CD14-positive monocyte (primary cell): ENCODE data around the gene CHRNA4. TPM values are rescaled to one million over a fixed set of nuclear protein-coding genes. Genes with fewer than 3 reads are reported as not detected.
A peak's percentile ranks its signal among the peaks of the same experiment; 100 is the strongest.
"Not testable (repeated sequence)": the region's sequence is repeated elsewhere in the genome, so short reads cannot be mapped to it uniquely, and the experiment has no call there.

Source experiments
- DNase-seq, 3 donors: peaks; one replicate each; pipeline ENCODE4 v3.0.0-alpha.2; 2011 to 2022
- H2AFZ ChIP-seq: 2 replicates; pipeline ENCODE4 v1.6.0; 2012; ENCODE audit warnings: mild to moderate bottlenecking, low read depth, low read length, inconsistent platforms; ENCODE audit not compliant: insufficient read depth, poor library complexity, severe bottlenecking
- H3K27ac ChIP-seq, 2 donors: 1 replicate in 1 of 2; 2 replicates in 1 of 2; pipeline ENCODE4 v1.5.1; 2012 to 2013; ENCODE audit warnings: low read length in 2 of 2, control low read depth in 1 of 2, inconsistent platforms in 1 of 2, low read depth in 1 of 2, mild to moderate bottlenecking in 1 of 2
- H3K27me3 ChIP-seq, 2 donors: one replicate each; pipeline versions ENCODE4 v1.6.0 to v1.6.1; 2011 to 2013; ENCODE audit warnings: low read length in 2 of 2; ENCODE audit not compliant: control insufficient read depth in 2 of 2, insufficient read depth in 2 of 2
- H3K36me3 ChIP-seq, 2 donors: replicated peaks in 1 of 2; 1 replicate in 1 of 2; 2 replicates in 1 of 2; pipeline versions ENCODE4 v1.5.1 to v1.6.1; 2012 to 2013; ENCODE audit warnings: low read length in 2 of 2, control low read depth in 1 of 2, inconsistent platforms in 1 of 2, mild to moderate bottlenecking in 1 of 2; ENCODE audit not compliant: insufficient read depth in 2 of 2, control insufficient read depth in 1 of 2
- H3K4me1 ChIP-seq, 2 donors: 1 replicate in 1 of 2; 2 replicates in 1 of 2; pipeline versions ENCODE4 v1.5.1 to v1.6.1; 2012 to 2013; ENCODE audit warnings: low read length in 2 of 2, control low read depth in 1 of 2, inconsistent platforms in 1 of 2, mild to moderate bottlenecking in 1 of 2, moderate library complexity in 1 of 2; ENCODE audit not compliant: insufficient read depth in 2 of 2, control insufficient read depth in 1 of 2
- H3K4me2 ChIP-seq: replicated peaks from 2 replicates; pipeline ENCODE3; 2012; ENCODE audit warnings: low read length, moderate library complexity, mild to moderate bottlenecking; ENCODE audit not compliant: poor library complexity, severe bottlenecking; ENCODE audit errors: extremely low read depth
- H3K4me3 ChIP-seq, 3 experiments: fragments of 200-600 bp in 1 of 3; sonication (generic) in 1 of 3; replicated peaks in 1 of 3; 1 replicate in 2 of 3; 2 replicates in 1 of 3; pipeline ENCODE4 v1.5.1; 2011 to 2013; ENCODE audit warnings: low read length in 3 of 3, mild to moderate bottlenecking in 3 of 3, control low read depth in 2 of 3, low read depth in 2 of 3, inconsistent platforms in 1 of 3, moderate library complexity in 1 of 3
- H3K79me2 ChIP-seq: 2 replicates; pipeline ENCODE4 v1.6.0; 2012; ENCODE audit warnings: mild to moderate bottlenecking, control low read depth, inconsistent platforms, low read length, moderate library complexity; ENCODE audit not compliant: insufficient read depth
- H3K9ac ChIP-seq: 2 replicates; pipeline ENCODE4 v1.6.0; 2017; ENCODE audit warnings: low read length, mild to moderate bottlenecking; ENCODE audit not compliant: insufficient read depth, poor library complexity, severe bottlenecking
- H3K9me3 ChIP-seq, 2 donors: replicated peaks in 1 of 2; 1 replicate in 1 of 2; 2 replicates in 1 of 2; pipeline versions ENCODE4 v1.5.1 to v1.6.1; 2012 to 2013; ENCODE audit warnings: low read length in 2 of 2, control low read depth in 1 of 2; ENCODE audit not compliant: control insufficient read depth in 1 of 2, insufficient read depth in 1 of 2
- H4K20me1 ChIP-seq: 2 replicates; pipeline ENCODE4 v1.6.0; 2012; ENCODE audit warnings: mild to moderate bottlenecking, low read length, control low read depth, moderate library complexity; ENCODE audit not compliant: insufficient read depth
- H3K27ac Mint-ChIP-seq, 7 donors: one replicate each; pipeline ENCODE4 v1.8.0; 2020; ENCODE audit warnings: mild to moderate bottlenecking in 7 of 7, mixed read lengths in 7 of 7, moderate library complexity in 6 of 7, inconsistent platforms in 2 of 7
- H3K27me3 Mint-ChIP-seq, 3 donors: one replicate each; pipeline ENCODE4 v1.8.0; 2021 to 2022; ENCODE audit warnings: low read depth in 3 of 3, mild to moderate bottlenecking in 3 of 3, mixed read lengths in 3 of 3, moderate library complexity in 3 of 3, inconsistent platforms in 1 of 3
- H3K36me3 Mint-ChIP-seq, 2 donors: one replicate each; pipeline ENCODE4 v1.8.0; 2020; ENCODE audit warnings: mixed read lengths in 2 of 2, inconsistent platforms in 1 of 2, mild to moderate bottlenecking in 1 of 2
- H3K4me1 Mint-ChIP-seq: one replicate; pipeline ENCODE4 v1.8.0; 2020; ENCODE audit warnings: mild to moderate bottlenecking, mixed read lengths
- H3K4me3 Mint-ChIP-seq, 2 donors: one replicate each; pipeline ENCODE4 v1.8.0; 2020; ENCODE audit warnings: mild to moderate bottlenecking in 2 of 2, mixed read lengths in 2 of 2, moderate library complexity in 1 of 2
- H3K9me3 Mint-ChIP-seq, 7 donors: one replicate each; pipeline ENCODE4 v1.8.0; 2020 to 2022; ENCODE audit warnings: mixed read lengths in 7 of 7, mild to moderate bottlenecking in 6 of 7, moderate library complexity in 6 of 7, inconsistent platforms in 2 of 7
- WGBS: methylation state at CpG from one replicate; pipeline ENCODE4 v1.1.5; 2013; ENCODE audit warnings: missing lambda C conversion rate; ENCODE audit not compliant: insufficient coverage; 5-methylcytosine and 5-hydroxymethylcytosine counted together
- intact Hi-C, 2 donors: fragments of 100-400 bp; cut with micrococcal nuclease; formaldehyde crosslinking; loops; one replicate each; pipeline versions ENCODE4 v1.15.0 to v1.15.1; 2023
- polyA plus RNA-seq, 3 donors: library from polyadenylated mRNA; depleted of rRNA in 1 of 3; unstranded in 2 of 3; stranded (reverse) in 1 of 3; fragments of 300-500 nt in 2 of 3; fragments of >200 nt in 1 of 3; fragmentation: Illumina TruSeq in 2 of 3; gene quantifications; 1 replicate in 2 of 3; 2 replicates in 1 of 3; pipeline ENCODE4 v1.2.3, GENCODE V29; 2012 to 2021
- TF ChIP-seq, protein P1 (sequence below): fragments of 200-600 bp; IDR thresholded peaks from one replicate; pipeline ENCODE4 v1.8.0; 2022; ENCODE audit warnings: antibody characterized with exemption, mild to moderate bottlenecking

CHRNA4 gene
- polyA plus RNA-seq, 3 donors = not detected

DNA sequence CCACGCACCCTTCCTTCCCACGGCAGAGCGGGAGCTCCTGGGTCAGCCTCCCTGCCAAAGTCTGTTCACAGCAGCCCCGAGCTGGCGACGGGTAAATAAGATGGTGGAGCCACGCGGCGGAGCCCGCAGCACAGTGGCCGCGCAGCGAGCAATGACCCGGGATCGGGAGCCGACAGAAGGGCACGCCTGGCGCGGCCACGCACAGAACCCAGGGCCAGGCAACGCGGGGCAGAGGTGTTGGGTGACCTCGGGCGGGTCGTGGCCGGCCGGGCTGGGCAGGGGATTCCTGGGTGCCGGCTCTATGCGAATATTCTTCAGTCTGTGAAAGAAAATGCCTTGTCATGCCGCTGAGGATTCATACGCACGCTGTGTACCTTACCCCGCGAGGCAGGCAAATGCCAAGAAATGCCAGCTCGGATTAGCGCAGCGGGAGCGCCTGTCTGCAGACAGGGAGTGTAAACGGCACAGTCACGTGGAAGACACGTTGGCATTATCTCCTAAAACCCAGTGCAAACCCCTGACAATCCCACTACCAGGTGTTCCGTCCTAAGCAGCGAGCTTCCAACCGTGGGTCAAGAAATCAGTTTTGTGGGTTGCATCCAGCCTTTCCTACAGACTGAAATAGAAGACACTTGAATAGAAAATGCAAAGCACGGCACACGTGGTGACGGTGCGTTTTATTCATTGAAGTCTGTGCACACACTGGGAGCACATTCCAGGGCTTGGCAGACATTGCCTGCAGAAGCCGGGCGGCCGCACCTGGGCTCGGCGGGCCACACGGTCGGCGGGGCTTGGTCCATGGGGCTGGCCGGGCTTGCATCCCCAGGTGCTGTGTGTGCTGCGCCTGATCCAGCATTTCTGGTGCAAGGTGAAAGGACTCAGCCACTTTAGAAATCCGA lies 18.3 kb downstream of the CHRNA4 start:
- H3K36me3 ChIP-seq = no peaks in the 10 kb centered on the region
- intact Hi-C loops = no loop called here
- H3K27me3 ChIP-seq = no peaks in the 10 kb centered on the region
- H4K20me1 ChIP-seq = no peaks in the 10 kb centered on the region
- no peak overlapping the region for H3K9ac ChIP-seq
- H3K9me3 ChIP-seq = peaks cover 9 to 10% of the 10 kb centered on the region in 2 donors
- peak overlapping the region in 1 of 7 donors; percentile 50 for H3K27ac Mint-ChIP-seq
- H3K4me3 Mint-ChIP-seq = no peak overlapping the region
- H3K4me1 ChIP-seq = no peaks in the 10 kb centered on the region
- H3K4me3 ChIP-seq = no peak overlapping the region
- TF ChIP-seq, protein P1, sequence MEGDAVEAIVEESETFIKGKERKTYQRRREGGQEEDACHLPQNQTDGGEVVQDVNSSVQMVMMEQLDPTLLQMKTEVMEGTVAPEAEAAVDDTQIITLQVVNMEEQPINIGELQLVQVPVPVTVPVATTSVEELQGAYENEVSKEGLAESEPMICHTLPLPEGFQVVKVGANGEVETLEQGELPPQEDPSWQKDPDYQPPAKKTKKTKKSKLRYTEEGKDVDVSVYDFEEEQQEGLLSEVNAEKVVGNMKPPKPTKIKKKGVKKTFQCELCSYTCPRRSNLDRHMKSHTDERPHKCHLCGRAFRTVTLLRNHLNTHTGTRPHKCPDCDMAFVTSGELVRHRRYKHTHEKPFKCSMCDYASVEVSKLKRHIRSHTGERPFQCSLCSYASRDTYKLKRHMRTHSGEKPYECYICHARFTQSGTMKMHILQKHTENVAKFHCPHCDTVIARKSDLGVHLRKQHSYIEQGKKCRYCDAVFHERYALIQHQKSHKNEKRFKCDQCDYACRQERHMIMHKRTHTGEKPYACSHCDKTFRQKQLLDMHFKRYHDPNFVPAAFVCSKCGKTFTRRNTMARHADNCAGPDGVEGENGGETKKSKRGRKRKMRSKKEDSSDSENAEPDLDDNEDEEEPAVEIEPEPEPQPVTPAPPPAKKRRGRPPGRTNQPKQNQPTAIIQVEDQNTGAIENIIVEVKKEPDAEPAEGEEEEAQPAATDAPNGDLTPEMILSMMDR = no peak
- H3K9me3 Mint-ChIP-seq = peaks cover 9 to 29% (median 17%) of the 10 kb centered on the region in 7 donors
- DNase-seq = no peak
- no peaks in the 10 kb centered on the region for H3K4me1 Mint-ChIP-seq
- no peak overlapping the region for H2AFZ ChIP-seq
- H3K36me3 Mint-ChIP-seq = no peaks in the 10 kb centered on the region
- H3K27ac ChIP-seq = no peak overlapping the region
- no peaks in the 10 kb centered on the region for H3K79me2 ChIP-seq
- H3K27me3 Mint-ChIP-seq = peaks cover 3 to 10% (median 8%) of the 10 kb centered on the region in 3 donors
- no peak overlapping the region for H3K4me2 ChIP-seq
- 96% methylated on average over 59 of the region's 59 CpGs for WGBS

DNA sequence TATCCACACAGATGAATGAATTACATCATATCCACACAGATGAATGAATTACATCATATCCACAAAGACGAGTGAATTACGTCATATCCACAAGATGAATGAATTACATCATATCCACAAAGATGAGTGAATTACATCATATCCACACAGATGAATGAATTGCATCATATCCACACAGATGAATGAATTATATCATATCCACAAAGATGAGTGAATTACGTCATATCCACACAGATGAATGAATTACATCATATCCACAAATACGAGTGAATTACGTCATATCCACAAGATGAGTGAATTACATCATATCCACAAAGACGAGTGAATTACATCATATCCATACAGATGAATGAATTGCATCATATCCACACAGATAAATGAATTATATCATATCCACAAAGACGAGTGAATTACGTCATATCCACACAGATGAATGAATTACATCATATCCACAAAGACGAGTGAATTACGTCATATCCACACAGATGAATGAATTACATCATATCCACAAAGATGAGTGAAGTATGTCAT lies 20.9 kb downstream of the CHRNA4 start:
- H3K79me2 ChIP-seq, H2AFZ ChIP-seq, H3K27ac ChIP-seq, H3K4me1 ChIP-seq, intact Hi-C loops, H3K4me3 Mint-ChIP-seq, H3K27me3 ChIP-seq, H3K36me3 Mint-ChIP-seq, H3K4me1 Mint-ChIP-seq, H3K4me3 ChIP-seq, H4K20me1 ChIP-seq, DNase-seq, H3K9ac ChIP-seq, H3K4me2 ChIP-seq, H3K36me3 ChIP-seq: not testable (repeated sequence)
- peak overlapping the region in 3 of 7 donors; percentile 20 to 54 (median 21) for H3K27ac Mint-ChIP-seq
- peaks cover 4 to 16% (median 6%) of the 10 kb centered on the region in 3 donors for H3K27me3 Mint-ChIP-seq
- peaks cover 9 to 10% of the 10 kb centered on the region in 2 donors for H3K9me3 ChIP-seq
- 11% methylated on average over 3 of the region's 10 CpGs for WGBS
- H3K9me3 Mint-ChIP-seq = peaks cover 10 to 34% (median 20%) of the 10 kb centered on the region in 7 donors

DNA sequence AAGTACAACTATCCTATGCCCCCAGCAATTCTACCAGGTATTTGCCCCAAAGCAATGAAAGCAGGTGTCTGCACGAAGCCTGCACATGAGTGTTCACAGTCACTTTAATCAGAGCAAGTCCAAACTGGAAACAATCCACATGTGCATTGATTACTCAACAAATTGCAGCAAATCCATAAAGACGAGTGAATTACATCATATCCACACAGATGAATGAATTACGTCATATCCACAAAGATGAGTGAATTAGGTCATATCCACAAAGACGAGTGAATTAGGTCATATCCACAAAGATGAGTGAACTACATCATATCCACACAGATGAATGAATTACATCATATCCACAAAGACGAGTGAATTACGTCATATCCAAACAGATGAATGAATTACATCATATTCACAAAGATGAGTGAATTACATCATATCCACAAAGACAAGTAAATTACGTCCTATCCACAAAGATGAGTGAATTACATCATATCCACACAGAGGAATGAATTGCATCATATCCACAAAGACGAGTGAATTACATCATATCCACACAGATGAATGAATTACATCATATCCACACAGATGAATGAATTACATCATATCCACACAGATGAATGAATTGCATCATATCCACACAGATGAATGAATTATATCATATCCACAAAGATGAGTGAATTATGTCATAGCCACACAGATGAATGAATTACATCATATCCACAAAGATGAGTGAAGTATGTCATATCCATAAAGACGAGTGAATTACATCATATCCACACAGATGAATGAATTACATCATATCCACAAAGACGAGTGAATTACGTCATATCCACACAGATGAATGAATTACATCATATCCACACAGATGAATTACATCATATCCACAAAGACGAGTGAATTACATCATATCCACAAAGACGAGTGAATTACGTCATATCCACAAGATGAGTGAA lies 21.7 kb downstream of the CHRNA4 start:
- H3K4me3 ChIP-seq = not testable (repeated sequence)

More for the DNA sequence above, 21.7 kb downstream of the CHRNA4 start:
- peak in 1 of 3 donors; percentile 29 for DNase-seq
- H3K4me1 ChIP-seq, H4K20me1 ChIP-seq, H3K27me3 ChIP-seq, H3K36me3 Mint-ChIP-seq, H2AFZ ChIP-seq, H3K4me2 ChIP-seq, intact Hi-C loops, H3K4me1 Mint-ChIP-seq, H3K36me3 ChIP-seq, H3K4me3 Mint-ChIP-seq, H3K27ac ChIP-seq, H3K9ac ChIP-seq, H3K79me2 ChIP-seq: not testable (repeated sequence)
- peaks cover 5 to 16% (median 6%) of the 10 kb centered on the region in 3 donors for H3K27me3 Mint-ChIP-seq
- peaks cover 10 to 37% (median 21%) of the 10 kb centered on the region in 7 donors for H3K9me3 Mint-ChIP-seq
- peak overlapping the region in 5 of 7 donors; percentile 11 to 73 (median 33) for H3K27ac Mint-ChIP-seq
- H3K9me3 ChIP-seq = peaks cover 10 to 14% of the 10 kb centered on the region in 2 donors
- 50% methylated on average over 6 of the region's 14 CpGs for WGBS
